MM.1S (cell line): Measurements from ENCODE around the gene TCF7L2.

Experiments
- DNase-seq: peaks from one replicate; pipeline ENCODE4 v3.0.0-alpha.2; 2015
- H2AFZ ChIP-seq: fragments of 300-600 bp; sonication (generic); 2 replicates; pipeline ENCODE4 v1.6.0; 2016; ENCODE audit warnings: antibody characterized with exemption, low read length
- H3F3A ChIP-seq: fragments of 300-600 bp; sonication (generic); 2 replicates; pipeline ENCODE4 v1.6.1; 2016; ENCODE audit warnings: mild to moderate bottlenecking, antibody characterized with exemption, low read length, moderate library complexity, mixed read lengths; ENCODE audit not compliant: insufficient read depth
- H3K27ac ChIP-seq: fragments of 300-600 bp; sonication (generic); 2 replicates; pipeline ENCODE4 v1.5.1; 2016; ENCODE audit warnings: mild to moderate bottlenecking, low read length
- H3K27me3 ChIP-seq: fragments of 300-600 bp; sonication (generic); replicated peaks from 2 replicates; pipeline ENCODE4 v1.6.0; 2016; ENCODE audit warnings: low read length; ENCODE audit not compliant: insufficient read depth
- H3K36me3 ChIP-seq: fragments of 300-600 bp; sonication (generic); replicated peaks from 2 replicates; pipeline ENCODE4 v1.6.1; 2016; ENCODE audit warnings: mild to moderate bottlenecking, low read length, mixed read lengths; ENCODE audit not compliant: insufficient read depth
- H3K4me1 ChIP-seq: fragments of 300-600 bp; sonication (generic); 2 replicates; pipeline ENCODE4 v1.6.1; 2016; ENCODE audit warnings: low read length, mixed read lengths
- H3K4me2 ChIP-seq: fragments of 300-600 bp; sonication (generic); 2 replicates; pipeline ENCODE4 v1.6.0; 2016; ENCODE audit warnings: low read depth, low read length
- H3K4me3 ChIP-seq: fragments of 300-600 bp; sonication (generic); 2 replicates; pipeline ENCODE4 v1.5.1; 2016; ENCODE audit warnings: low read length, mixed read lengths
- H3K79me2 ChIP-seq: fragments of 300-600 bp; sonication (generic); 2 replicates; pipeline ENCODE4 v1.6.1; 2016; ENCODE audit warnings: mixed run types, low read length, mixed read lengths
- H3K9ac ChIP-seq: fragments of 300-600 bp; sonication (generic); 2 replicates; pipeline ENCODE4 v1.6.1; 2016; ENCODE audit warnings: low read length, mixed read lengths
- H3K9me2 ChIP-seq: fragments of 300-600 bp; sonication (generic); replicated peaks from 2 replicates; pipeline ENCODE4 v1.6.1; 2016; ENCODE audit warnings: mild to moderate bottlenecking, low read length, mixed read lengths; ENCODE audit not compliant: insufficient read depth
- H3K9me3 ChIP-seq: fragments of 300-600 bp; sonication (generic); replicated peaks from 2 replicates; pipeline ENCODE4 v1.6.1; 2016; ENCODE audit warnings: mild to moderate bottlenecking, low read length, mixed read lengths; ENCODE audit not compliant: insufficient read depth
- H4K20me1 ChIP-seq: fragments of 300-600 bp; sonication (generic); 2 replicates; pipeline ENCODE4 v1.6.1; 2016; ENCODE audit warnings: mild to moderate bottlenecking, low read length, moderate library complexity, mixed read lengths; ENCODE audit not compliant: insufficient read depth
- EZH2 ChIP-seq: fragments of 300-600 bp; sonication (generic); optimal IDR thresholded peaks from 2 replicates; pipeline ENCODE3; 2017; ENCODE audit warnings: low read depth, mild to moderate bottlenecking, antibody characterized with exemption, low read length, mixed read lengths
- EZH2phosphoT487 ChIP-seq: fragments of 300-600 bp; sonication (generic); IDR thresholded peaks from 2 replicates; pipeline ENCODE4 v1.6.1; 2018; ENCODE audit warnings: antibody characterized with exemption, low read length
- TF ChIP-seq, protein P1 (sequence below): fragments of 300-600 bp; sonication (generic); IDR thresholded peaks from 2 replicates; pipeline ENCODE4 v1.5.1; 2016; ENCODE audit warnings: antibody characterized with exemption, low read length, mixed read lengths

Gene TCF7L2

DNA sequence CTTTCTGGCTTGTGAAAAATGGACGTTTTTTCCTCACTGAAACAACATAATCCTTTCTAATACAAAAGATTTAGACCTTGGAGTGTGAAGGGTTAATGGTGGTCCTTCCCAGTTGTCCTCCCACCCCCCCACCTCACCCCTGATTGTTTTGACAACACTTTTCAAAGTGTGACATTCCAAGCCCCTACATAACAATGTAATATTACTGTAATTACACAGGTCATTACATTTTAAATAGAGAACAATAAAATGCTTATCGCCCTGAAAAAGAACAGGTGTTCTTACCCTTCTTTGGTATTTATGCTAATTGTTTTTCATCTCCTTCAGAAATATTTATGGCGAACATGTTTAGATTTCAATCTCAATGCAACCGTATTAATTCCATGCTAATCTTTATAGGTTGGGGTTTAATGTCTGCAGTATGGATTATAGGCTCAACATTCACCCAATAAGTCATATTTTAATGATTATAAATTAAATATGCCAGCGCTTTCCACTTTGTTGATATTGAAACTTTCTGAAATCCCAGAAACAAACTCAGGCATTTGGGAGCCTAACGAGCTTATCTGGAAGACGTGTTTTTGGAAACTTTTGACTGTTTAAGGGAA is 5.0 kb downstream of the TCF7L2 start:
- DNase-seq, result no peak
- TF ChIP-seq, protein P1, sequence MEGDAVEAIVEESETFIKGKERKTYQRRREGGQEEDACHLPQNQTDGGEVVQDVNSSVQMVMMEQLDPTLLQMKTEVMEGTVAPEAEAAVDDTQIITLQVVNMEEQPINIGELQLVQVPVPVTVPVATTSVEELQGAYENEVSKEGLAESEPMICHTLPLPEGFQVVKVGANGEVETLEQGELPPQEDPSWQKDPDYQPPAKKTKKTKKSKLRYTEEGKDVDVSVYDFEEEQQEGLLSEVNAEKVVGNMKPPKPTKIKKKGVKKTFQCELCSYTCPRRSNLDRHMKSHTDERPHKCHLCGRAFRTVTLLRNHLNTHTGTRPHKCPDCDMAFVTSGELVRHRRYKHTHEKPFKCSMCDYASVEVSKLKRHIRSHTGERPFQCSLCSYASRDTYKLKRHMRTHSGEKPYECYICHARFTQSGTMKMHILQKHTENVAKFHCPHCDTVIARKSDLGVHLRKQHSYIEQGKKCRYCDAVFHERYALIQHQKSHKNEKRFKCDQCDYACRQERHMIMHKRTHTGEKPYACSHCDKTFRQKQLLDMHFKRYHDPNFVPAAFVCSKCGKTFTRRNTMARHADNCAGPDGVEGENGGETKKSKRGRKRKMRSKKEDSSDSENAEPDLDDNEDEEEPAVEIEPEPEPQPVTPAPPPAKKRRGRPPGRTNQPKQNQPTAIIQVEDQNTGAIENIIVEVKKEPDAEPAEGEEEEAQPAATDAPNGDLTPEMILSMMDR, result no peak
- no peak for TF ChIP-seq EZH2
- no peak for TF ChIP-seq EZH2phosphoT487
- no peaks in the 10 kb centered on the region for H3K36me3 ChIP-seq
- H4K20me1 ChIP-seq, result no peaks in the 10 kb centered on the region
- peaks cover 89% of the 10 kb centered on the region for H3K27me3 ChIP-seq
- no peak overlapping the region for H3K9ac ChIP-seq
- no peak overlapping the region for H3K4me2 ChIP-seq
- no peaks in the 10 kb centered on the region for H3K79me2 ChIP-seq
- no peaks in the 10 kb centered on the region for H3K9me3 ChIP-seq
- no peaks in the 10 kb centered on the region for H3K4me1 ChIP-seq
- no peak overlapping the region for H2AFZ ChIP-seq
- no peak overlapping the region for H3K27ac ChIP-seq
- no peaks in the 10 kb centered on the region for H3F3A ChIP-seq
- no peak overlapping the region for H3K4me3 ChIP-seq
- no peaks in the 10 kb centered on the region for H3K9me2 ChIP-seq

DNA sequence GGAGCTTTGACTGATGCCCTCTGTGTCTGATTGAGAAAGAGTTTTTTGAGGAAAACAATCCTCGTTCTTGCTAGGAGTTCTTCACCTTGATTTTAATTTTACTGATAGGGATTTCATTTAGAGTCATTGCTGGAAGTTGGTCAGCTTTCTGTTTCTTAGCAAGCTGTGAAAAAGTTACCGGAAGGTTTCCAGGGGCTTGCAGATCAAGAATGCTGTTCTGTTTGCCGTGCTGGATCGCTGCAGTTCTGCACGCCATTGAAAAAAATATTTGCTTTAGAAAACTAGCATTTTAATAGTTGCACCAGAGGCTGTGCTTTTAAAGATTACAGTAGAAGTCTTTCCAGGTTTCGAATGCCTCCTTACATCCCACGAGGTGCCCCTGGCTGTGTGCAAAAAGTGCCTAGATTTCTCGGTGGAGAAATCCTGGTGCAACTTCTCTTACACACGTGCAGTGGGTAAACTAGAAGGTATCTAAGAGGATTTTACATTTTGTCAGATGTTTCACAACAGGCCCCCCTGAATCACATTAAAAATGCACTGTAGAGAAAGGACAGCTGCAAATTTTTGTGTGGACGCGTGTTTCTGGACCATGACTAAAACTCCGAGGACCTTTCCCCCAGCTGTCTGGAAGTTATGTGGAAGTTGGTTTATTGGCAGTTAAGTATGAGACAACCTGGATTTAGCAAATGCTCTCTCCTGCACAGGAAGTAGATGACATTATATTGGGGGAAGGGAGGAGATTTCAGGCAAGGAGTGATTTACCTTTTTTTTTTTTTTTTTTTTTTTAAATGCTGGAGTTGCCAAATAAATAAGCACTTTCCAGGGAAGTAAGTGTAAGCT is 5.8 kb downstream of the TCF7L2 start:
- Histone ChIP-seq H3K9me2 (no peaks in the 10 kb centered on the region), H3K4me1 (no peaks in the 10 kb centered on the region), H3K27ac (no peak overlapping the region), H3K4me2 (no peak overlapping the region), H3K9ac (no peak overlapping the region), H3K9me3 (no peaks in the 10 kb centered on the region), H3K27me3 (peaks cover 91% of the 10 kb centered on the region), H3K36me3 (no peaks in the 10 kb centered on the region), H3K4me3 (no peak overlapping the region), H2AFZ (no peak overlapping the region), H3K79me2 (no peaks in the 10 kb centered on the region), H3F3A (no peaks in the 10 kb centered on the region), H4K20me1 (no peaks in the 10 kb centered on the region)
- no peak for DNase-seq
- TF ChIP-seq EZH2, result no peak
- TF ChIP-seq, protein P1, result no peak
- TF ChIP-seq EZH2phosphoT487, result no peak

DNA sequence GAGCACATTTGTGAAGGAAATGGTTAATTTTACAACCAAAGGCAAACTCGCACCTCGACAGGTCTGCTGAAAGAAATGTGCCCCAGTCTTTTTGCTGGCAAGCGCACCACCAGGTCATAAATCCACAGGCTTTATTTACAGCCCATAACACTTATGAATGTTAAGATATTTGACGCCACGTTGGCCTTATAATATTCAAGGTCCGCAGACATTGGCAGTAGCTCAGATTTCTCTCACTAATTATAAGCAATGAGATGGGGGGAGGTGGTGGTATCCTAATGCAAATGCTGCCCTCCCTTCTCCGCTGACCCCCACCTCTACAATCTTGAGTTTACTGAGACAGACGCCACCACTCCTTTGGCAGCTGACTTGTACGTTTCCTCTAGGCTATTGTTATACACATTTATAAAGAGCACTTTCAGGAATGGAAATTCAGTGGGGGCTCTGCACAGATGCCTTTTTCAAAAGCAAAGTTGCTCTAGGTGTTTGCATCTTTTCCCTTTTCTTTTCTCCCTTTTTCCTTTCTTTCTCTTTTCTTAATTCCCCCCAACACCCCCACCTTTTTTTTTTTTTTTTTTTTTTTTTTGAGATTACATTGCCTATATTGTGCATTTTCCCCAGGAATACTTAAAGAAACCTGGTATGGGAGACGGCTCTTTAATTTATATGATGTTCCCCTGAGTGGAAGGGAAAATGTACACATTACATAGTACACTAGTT is 6.7 kb downstream of the TCF7L2 start:
- no peak overlapping the region for H3K4me2 ChIP-seq
- H3K79me2 ChIP-seq, result no peaks in the 10 kb centered on the region

More for the DNA sequence above, 6.7 kb downstream of the TCF7L2 start:
- H4K20me1 ChIP-seq, result no peaks in the 10 kb centered on the region
- no peaks in the 10 kb centered on the region for H3K4me1 ChIP-seq
- H3K9me3 ChIP-seq, result no peaks in the 10 kb centered on the region
- H2AFZ ChIP-seq, result no peak overlapping the region
- H3K36me3 ChIP-seq, result no peaks in the 10 kb centered on the region
- no peak overlapping the region for H3K4me3 ChIP-seq
- H3F3A ChIP-seq, result no peaks in the 10 kb centered on the region
- no peak for DNase-seq
- TF ChIP-seq, protein P1, result no peak
- no peak for TF ChIP-seq EZH2phosphoT487
- no peak for TF ChIP-seq EZH2
- no peak overlapping the region for H3K9ac ChIP-seq
- H3K27ac ChIP-seq, result no peak overlapping the region
- peaks cover 95% of the 10 kb centered on the region for H3K27me3 ChIP-seq
- no peaks in the 10 kb centered on the region for H3K9me2 ChIP-seq
